ENCODE measurements around the gene MXRA5. TPM values are rescaled to one million over a fixed set of nuclear protein-coding genes. Genes with fewer than 3 reads are reported as not detected.
"Not testable (repeated sequence)": the region's sequence is repeated elsewhere in the genome, so short reads cannot be mapped to it uniquely, and the experiment has no call there.

Gene MXRA5
- total and polyA plus RNA-seq, 3 experiments from 2014 or later: not detected

- Mint-ChIP-seq H3K4me1 (no peaks in the 10 kb centered on the region), H3K27ac (no peak overlapping the region), H3K36me3 (no peaks in the 10 kb centered on the region), H3K4me3 (no peak overlapping the region), H3K27me3 (peaks cover 0 to 6% of the 10 kb centered on the region in 2 donors), H3K9me3 (peaks cover 0 to 14% (median 4%) of the 10 kb centered on the region in 5 donors)
- Histone ChIP-seq H3K27ac (ENCODE audit: low read depth, low read length) (no peak overlapping the region), H3K9me3 (ENCODE audit: low read length) (no peaks in the 10 kb centered on the region), H3K4me3 (ENCODE audit: low read length) (no peak overlapping the region), H3K27me3 (ENCODE audit: insufficient read depth, low read length, poor library complexity, severe bottlenecking) (no peaks in the 10 kb centered on the region), H3K36me3 (ENCODE audit: insufficient read depth, low read length) (no peaks in the 10 kb centered on the region), H3K4me1 (ENCODE audit: insufficient read depth, low read length) (no peaks in the 10 kb centered on the region)
- no peak for DNase-seq
- POLR2A ChIA-PET: no interaction called here
- CTCF ChIA-PET: no interaction called here
These were observed 31.1 kb upstream of the MXRA5 start for GRCh38 chrX:3377560-3377959.

- CTCF ChIA-PET; H3K27me3 ChIP-seq (ENCODE audit: insufficient read depth, low read length, poor library complexity, severe bottlenecking); H3K4me3 Mint-ChIP-seq; H3K4me3 ChIP-seq (ENCODE audit: low read length); H3K9me3 ChIP-seq (ENCODE audit: low read length); POLR2A ChIA-PET; H3K36me3 ChIP-seq (ENCODE audit: insufficient read depth, low read length); H3K27me3 Mint-ChIP-seq; H3K4me1 ChIP-seq (ENCODE audit: insufficient read depth, low read length); H3K27ac ChIP-seq (ENCODE audit: low read depth, low read length); H3K4me1 Mint-ChIP-seq; H3K27ac Mint-ChIP-seq; DNase-seq; H3K36me3 Mint-ChIP-seq: not testable (repeated sequence)
- H3K9me3 Mint-ChIP-seq: peaks cover 0 to 16% (median 4%) of the 10 kb centered on the region in 5 donors
These were observed 29.5 kb upstream of the MXRA5 start for GRCh38 chrX:3375878-3376508.

- Mint-ChIP-seq H3K4me3 (no peak overlapping the region), H3K36me3 (no peaks in the 10 kb centered on the region), H3K4me1 (no peaks in the 10 kb centered on the region), H3K9me3 (peaks cover 0 to 12% (median 4%) of the 10 kb centered on the region in 5 donors), H3K27ac (no peak overlapping the region), H3K27me3 (peaks cover 0 to 4% of the 10 kb centered on the region in 2 donors)
- ChIA-PET CTCF (no interaction called here), POLR2A (no interaction called here)
- Histone ChIP-seq H3K9me3 (ENCODE audit: low read length) (no peaks in the 10 kb centered on the region), H3K4me1 (ENCODE audit: insufficient read depth, low read length) (no peaks in the 10 kb centered on the region), H3K27ac (ENCODE audit: low read depth, low read length) (no peak overlapping the region), H3K36me3 (ENCODE audit: insufficient read depth, low read length) (no peaks in the 10 kb centered on the region), H3K4me3 (ENCODE audit: low read length) (no peak overlapping the region), H3K27me3 (ENCODE audit: insufficient read depth, low read length, poor library complexity, severe bottlenecking) (no peaks in the 10 kb centered on the region)
- DNase-seq: no peak
These were observed 27.8 kb upstream of the MXRA5 start for GRCh38 chrX:3374108-3374800.

GRCh38 chrX:3371163-3371562 is 24.7 kb upstream of the MXRA5 start:
- CTCF ChIA-PET: no interaction called here
- no peak overlapping the region for H3K4me3 ChIP-seq (ENCODE audit: low read length)
- Mint-ChIP-seq H3K27ac (peak overlapping the region in 1 of 8 donors; percentile 44), H3K27me3 (peaks cover 0 to 1% of the 10 kb centered on the region in 2 donors), H3K4me1 (no peaks in the 10 kb centered on the region), H3K4me3 (no peak overlapping the region), H3K9me3 (peaks cover 0 to 6% (median 2%) of the 10 kb centered on the region in 5 donors), H3K36me3 (no peaks in the 10 kb centered on the region)
- POLR2A ChIA-PET: no interaction called here
- H3K9me3 ChIP-seq (ENCODE audit: low read length): no peaks in the 10 kb centered on the region
- DNase-seq: no peak
- H3K36me3 ChIP-seq (ENCODE audit: insufficient read depth, low read length): no peaks in the 10 kb centered on the region
- H3K27me3 ChIP-seq (ENCODE audit: insufficient read depth, low read length, poor library complexity, severe bottlenecking): no peaks in the 10 kb centered on the region
- H3K4me1 ChIP-seq (ENCODE audit: insufficient read depth, low read length): no peaks in the 10 kb centered on the region
- no peak overlapping the region for H3K27ac ChIP-seq (ENCODE audit: low read depth, low read length)

- no peak overlapping the region for H3K27ac ChIP-seq (ENCODE audit: low read depth, low read length)
- ChIA-PET CTCF (no interaction called here), POLR2A (no interaction called here)
- H3K4me1 Mint-ChIP-seq: no peaks in the 10 kb centered on the region
- H3K9me3 Mint-ChIP-seq: peaks cover 0 to 5% (median 2%) of the 10 kb centered on the region in 5 donors
- H3K4me3 Mint-ChIP-seq: no peak overlapping the region
- no peaks in the 10 kb centered on the region for H3K27me3 Mint-ChIP-seq
- H3K36me3 Mint-ChIP-seq: no peaks in the 10 kb centered on the region
- H3K27ac Mint-ChIP-seq: no peak overlapping the region
- no peaks in the 10 kb centered on the region for H3K36me3 ChIP-seq (ENCODE audit: insufficient read depth, low read length)
- no peaks in the 10 kb centered on the region for H3K27me3 ChIP-seq (ENCODE audit: insufficient read depth, low read length, poor library complexity, severe bottlenecking)
- no peaks in the 10 kb centered on the region for H3K9me3 ChIP-seq (ENCODE audit: low read length)
- DNase-seq: no peak
- H3K4me1 ChIP-seq (ENCODE audit: insufficient read depth, low read length): no peaks in the 10 kb centered on the region
- no peak overlapping the region for H3K4me3 ChIP-seq (ENCODE audit: low read length)
These were observed 24.2 kb upstream of the MXRA5 start for GRCh38 chrX:3370656-3371055.

- Mint-ChIP-seq H3K27me3 (no peaks in the 10 kb centered on the region), H3K4me3 (no peak overlapping the region), H3K27ac (no peak overlapping the region), H3K9me3 (peaks cover 0 to 3% (median 0%) of the 10 kb centered on the region in 5 donors), H3K4me1 (no peaks in the 10 kb centered on the region), H3K36me3 (no peaks in the 10 kb centered on the region)
- H3K27me3 ChIP-seq (ENCODE audit: insufficient read depth, low read length, poor library complexity, severe bottlenecking): no peaks in the 10 kb centered on the region
- H3K36me3 ChIP-seq (ENCODE audit: insufficient read depth, low read length): no peaks in the 10 kb centered on the region
- H3K4me1 ChIP-seq (ENCODE audit: insufficient read depth, low read length): no peaks in the 10 kb centered on the region
- no peak for DNase-seq
- ChIA-PET POLR2A (no interaction called here), CTCF (no interaction called here)
- H3K4me3 ChIP-seq (ENCODE audit: low read length): no peak overlapping the region
- H3K27ac ChIP-seq (ENCODE audit: low read depth, low read length): no peak overlapping the region
- no peaks in the 10 kb centered on the region for H3K9me3 ChIP-seq (ENCODE audit: low read length)
These were observed 16.5 kb upstream of the MXRA5 start for GRCh38 chrX:3362956-3363355.

GRCh38 chrX:3360881-3361280 is 14.4 kb upstream of the MXRA5 start:
- no peaks in the 10 kb centered on the region for H3K27me3 ChIP-seq (ENCODE audit: insufficient read depth, low read length, poor library complexity, severe bottlenecking)
- H3K9me3 Mint-ChIP-seq: peaks cover 0 to 3% (median 0%) of the 10 kb centered on the region in 5 donors
- no peak for DNase-seq
- H3K27ac ChIP-seq (ENCODE audit: low read depth, low read length): no peak overlapping the region
- no peak overlapping the region for H3K4me3 Mint-ChIP-seq
- H3K36me3 ChIP-seq (ENCODE audit: insufficient read depth, low read length): no peaks in the 10 kb centered on the region
- POLR2A ChIA-PET: no interaction called here
- H3K36me3 Mint-ChIP-seq: no peaks in the 10 kb centered on the region
- H3K27ac Mint-ChIP-seq: no peak overlapping the region
- H3K9me3 ChIP-seq (ENCODE audit: low read length): no peaks in the 10 kb centered on the region
- H3K4me3 ChIP-seq (ENCODE audit: low read length): no peak overlapping the region
- H3K27me3 Mint-ChIP-seq: no peaks in the 10 kb centered on the region
- no peaks in the 10 kb centered on the region for H3K4me1 ChIP-seq (ENCODE audit: insufficient read depth, low read length)
- CTCF ChIA-PET: no interaction called here
- H3K4me1 Mint-ChIP-seq: no peaks in the 10 kb centered on the region

GRCh38 chrX:3352741-3353140 is 6.3 kb upstream of the MXRA5 start:
- H3K4me3 ChIP-seq (ENCODE audit: low read length); H3K27me3 Mint-ChIP-seq; DNase-seq; H3K36me3 Mint-ChIP-seq; H3K36me3 ChIP-seq (ENCODE audit: insufficient read depth, low read length); H3K27ac Mint-ChIP-seq; H3K9me3 ChIP-seq (ENCODE audit: low read length); H3K9me3 Mint-ChIP-seq; H3K27ac ChIP-seq (ENCODE audit: low read depth, low read length); CTCF ChIA-PET; H3K4me1 ChIP-seq (ENCODE audit: insufficient read depth, low read length); H3K4me1 Mint-ChIP-seq; H3K27me3 ChIP-seq (ENCODE audit: insufficient read depth, low read length, poor library complexity, severe bottlenecking); POLR2A ChIA-PET; H3K4me3 Mint-ChIP-seq: not testable (repeated sequence)

All from CD8-positive, alpha-beta memory T cell (primary cell).